ENCODE measurements around the gene FAM168A.

Gene FAM168A

DNA sequence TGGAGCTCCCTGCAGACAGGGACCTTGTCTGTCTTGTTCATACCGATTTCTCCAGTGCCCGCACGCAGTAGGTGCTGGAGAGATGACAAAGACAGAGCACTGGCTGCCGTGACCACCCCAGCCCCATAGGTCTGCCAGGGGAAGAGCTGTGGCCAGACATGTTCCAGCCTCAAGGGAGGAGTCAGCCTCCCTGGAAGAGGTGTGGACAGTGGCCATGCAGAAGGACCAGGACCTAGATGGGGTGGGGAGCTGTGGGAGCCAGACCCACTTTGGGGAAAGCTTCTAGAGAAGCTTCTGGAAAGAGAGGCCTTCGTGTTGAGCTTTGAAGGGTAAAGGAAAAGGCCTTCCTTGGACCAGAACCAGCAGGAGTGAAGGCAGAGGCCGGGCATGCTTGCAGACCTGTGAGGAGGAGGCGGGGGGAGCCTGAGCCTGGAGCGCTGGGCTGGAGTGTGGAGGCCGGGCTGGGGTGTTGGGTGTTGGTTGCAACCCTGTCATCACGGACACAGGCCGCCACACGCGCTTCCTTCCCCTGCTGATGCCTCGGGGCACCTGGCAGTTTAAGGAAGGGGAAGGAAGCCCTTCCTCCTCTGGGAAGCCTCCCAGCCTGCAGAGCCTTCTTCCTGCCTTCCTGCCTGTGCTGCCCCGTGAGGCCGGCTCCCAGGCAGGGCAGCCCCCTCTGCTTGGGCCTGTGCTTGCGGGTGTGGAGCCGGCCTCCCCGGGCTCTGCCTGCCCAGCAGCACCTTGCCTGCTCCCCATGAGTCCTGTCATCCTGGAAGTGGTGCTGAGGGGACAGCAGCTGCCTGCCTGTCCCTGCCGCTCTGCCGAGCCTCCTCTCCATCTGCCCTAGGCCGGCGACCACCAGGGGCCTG lies 209.4 kb downstream of the FAM168A start:
- no peak for DNase-seq (ENCODE audit: low read depth)

DNA sequence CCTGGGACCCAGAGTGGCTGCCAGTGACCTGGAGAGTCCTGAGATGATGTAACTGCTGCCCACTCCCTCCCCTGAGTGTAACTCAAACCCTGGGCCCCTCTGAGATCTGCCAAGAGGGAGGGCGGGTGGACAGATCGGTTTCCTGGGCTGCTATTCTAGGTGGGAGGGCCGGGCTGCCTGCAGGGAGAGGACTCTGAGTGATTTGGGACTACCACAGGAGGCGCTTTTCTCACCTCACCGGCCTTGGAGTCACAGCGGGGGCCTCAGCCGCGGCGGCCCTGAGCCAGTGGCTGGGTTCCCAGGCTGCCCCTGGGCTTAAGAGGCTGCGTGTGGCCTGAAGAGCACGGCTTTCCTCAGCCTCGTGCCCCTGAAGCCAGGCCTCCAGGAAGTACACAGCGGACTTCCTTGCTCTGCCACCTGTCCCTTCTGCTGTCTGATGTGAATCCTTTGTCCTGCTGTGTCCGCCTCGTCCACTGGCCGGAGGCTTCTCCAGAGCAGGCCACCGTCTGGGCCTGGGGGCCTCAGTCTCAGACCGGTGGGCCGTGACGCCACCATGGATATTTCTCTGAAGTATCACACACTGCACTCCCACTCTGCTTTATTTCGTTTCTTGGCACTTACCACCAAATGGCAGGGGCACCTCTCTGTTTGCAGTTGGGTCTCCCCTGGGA lies 210.2 kb downstream of the FAM168A start:
- no peak for DNase-seq (ENCODE audit: low read depth)

DNA sequence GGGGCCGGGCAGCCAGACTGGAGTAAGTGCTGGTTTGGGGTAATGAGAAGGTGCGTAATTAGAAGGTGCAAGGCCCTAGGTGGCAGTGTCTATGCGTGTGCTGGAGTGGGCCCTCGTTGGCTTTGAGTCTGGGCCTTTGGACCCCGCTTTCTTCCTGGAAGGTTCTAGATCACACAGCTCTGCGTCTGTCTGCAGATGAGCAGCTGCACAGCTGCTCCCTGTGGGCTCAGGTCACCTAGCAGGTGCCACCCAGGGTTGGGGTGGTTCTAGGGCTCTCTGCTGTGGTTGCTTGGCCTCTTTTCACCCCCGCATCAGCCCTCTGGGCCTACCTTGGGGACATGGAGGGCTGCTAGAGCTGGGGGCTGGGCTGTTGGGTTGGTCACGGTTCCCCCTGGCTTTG lies 211.4 kb downstream of the FAM168A start:
- no peak for DNase-seq (ENCODE audit: low read depth)

DNA sequence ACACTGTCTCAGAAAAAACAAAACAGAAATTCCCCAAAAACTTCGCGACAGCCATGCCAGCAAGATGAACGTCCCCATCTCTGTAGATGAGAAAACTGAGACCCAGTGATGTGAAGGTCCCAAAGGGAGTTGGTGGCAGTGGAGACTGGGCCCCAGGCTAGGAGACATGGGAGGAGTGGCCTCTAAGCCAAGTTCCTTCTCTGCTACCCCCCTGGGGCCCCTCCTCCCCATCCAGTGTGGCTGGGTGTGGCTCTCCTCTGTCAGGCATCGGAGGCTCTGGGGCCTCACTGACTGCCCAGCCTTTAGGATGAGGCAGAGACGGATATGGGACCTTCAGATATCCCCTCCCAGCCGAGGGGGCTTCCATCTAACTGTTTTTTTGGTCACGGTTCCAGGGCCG lies 211.9 kb downstream of the FAM168A start:
- no peak for DNase-seq (ENCODE audit: low read depth)

DNA sequence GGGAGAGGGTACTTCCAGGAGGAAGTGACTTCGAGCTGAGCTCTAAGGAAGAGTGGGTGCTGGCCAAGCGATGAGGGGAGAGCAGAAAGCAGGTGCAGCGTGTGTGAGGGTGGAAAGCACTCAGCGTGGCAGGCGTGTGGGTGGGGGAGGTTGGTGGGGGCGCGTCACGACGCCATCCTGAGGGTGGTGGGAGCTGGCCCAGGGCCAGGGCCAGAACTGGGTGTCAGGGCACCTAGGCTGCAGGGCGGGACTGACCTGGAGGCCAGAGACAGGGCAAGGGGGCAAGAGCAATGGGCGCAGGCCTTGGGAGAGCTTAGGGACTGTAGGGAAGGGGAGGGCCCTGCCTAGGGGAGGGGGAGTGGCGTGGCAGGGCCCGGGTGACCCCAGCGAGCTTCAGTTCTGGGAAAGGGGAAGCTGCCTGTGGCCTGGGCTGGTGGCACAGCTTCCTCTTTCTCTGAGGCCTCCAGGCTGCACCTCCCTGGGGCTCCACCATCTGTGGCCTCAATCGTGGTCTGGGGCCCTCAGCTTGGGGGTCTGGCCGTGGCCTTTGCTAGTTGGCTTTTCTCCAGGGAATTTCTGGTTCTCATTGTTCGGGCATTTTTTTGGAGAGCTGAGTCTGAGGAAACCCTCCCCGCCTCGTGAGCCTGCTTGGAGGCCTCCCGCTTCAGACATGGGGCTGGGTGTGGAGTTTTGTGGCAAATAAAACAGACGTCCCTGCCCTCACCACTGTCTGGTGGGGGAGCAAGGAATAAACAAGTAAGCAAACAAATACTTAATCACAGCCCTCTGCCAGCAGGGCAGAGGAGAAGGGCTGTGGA lies 212.8 kb downstream of the FAM168A start:
- no peak for DNase-seq (ENCODE audit: low read depth)

DNA sequence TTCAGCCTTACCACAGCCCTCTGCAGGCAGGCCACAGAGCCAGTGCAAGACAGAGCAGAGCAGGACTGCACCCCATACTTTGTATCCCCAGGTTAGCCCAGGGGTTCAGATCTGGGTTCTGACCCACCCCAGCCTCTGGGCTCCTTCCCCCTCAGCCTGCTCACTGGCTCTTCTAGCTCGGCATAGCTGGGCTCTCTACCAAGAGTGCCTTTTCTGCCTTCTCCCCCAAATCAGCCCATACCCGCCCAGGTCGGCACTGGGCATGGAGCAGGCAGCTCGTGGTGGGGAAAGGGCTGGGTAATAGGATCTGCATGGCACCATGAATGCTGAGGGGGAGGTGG lies 213.4 kb downstream of the FAM168A start:
- no peak for DNase-seq (ENCODE audit: low read depth)

DNA sequence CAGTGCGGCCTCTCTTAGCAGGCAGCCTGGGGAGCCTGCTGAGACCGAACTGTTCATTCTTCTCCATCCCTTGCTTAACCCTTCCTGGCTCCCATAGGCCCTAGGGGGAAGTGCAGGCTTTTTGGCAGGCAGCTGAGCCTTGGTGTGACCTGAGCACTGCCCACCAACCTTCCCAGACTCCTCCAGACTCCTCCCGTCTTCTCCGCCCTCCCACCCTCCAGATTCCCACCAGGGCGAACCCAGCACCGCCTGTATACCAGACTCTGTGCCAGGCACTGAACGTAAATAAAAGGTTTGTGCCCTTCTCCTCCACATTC lies 213.8 kb downstream of the FAM168A start:
- no peak for DNase-seq (ENCODE audit: low read depth)

DNA sequence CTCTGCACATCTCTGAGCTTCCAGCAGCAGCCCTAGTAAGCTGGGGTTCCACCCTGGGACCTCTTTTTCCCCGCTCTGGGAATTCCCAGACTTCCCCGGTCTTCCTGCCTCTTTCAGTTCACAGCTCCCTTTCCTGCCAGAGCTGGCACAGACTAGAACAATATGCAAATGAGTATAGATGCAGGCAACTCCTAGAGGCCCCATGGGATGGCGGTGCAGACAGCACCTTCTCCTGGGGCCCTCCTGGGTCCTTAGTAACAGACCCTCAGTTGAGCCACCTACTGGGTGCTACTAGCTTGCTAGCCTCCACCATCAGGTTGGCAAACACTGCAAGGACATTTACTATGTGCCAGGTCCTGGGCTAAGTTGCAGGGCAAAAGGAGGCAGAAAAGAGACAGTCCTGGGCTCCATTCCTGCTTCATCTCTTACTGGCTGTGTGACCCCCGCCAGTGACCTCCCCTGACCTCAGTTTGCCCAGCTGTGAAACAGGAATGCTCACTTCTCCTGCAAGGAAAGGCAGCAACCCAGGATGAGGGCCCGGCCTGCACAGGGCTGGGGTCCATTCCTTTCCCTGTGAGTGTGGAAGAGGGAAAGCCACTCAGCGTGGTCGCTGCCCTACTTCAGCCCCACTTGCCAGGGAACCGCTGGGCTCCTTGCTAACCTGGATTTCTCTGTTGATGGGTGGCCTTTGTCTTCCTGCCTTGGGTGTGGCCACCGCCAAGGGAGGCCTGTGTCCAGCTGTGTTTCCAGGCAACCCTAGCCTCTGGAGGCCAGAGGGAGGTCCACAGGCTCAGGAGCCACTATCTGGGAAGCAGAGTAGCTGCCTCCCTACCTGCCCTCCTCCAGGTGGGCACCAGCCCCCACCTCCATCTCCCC lies 214.4 kb downstream of the FAM168A start:
- no peak for DNase-seq (ENCODE audit: low read depth)

DNA sequence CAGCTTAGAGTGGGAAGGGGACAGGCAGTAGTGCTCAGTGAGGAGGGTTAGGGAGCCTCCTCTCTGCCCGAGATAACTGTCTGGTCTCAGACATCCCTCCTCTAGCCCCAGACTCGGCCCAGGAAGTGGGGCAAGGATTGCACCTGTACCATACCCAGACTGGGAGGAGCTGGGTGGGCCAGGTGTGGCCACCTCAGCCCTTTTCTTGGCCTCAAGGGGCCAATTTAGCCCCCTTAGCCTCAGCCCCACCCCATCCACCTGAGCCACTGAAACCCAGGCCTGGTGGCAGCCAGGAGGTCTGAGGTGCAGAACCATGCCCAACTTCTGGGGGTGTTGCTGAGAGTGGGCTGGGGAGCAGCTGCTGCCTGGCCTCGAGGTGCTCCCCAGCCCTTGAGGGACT lies 215.2 kb downstream of the FAM168A start:
- DNase-seq (ENCODE audit: low read depth) = no peak

DNA sequence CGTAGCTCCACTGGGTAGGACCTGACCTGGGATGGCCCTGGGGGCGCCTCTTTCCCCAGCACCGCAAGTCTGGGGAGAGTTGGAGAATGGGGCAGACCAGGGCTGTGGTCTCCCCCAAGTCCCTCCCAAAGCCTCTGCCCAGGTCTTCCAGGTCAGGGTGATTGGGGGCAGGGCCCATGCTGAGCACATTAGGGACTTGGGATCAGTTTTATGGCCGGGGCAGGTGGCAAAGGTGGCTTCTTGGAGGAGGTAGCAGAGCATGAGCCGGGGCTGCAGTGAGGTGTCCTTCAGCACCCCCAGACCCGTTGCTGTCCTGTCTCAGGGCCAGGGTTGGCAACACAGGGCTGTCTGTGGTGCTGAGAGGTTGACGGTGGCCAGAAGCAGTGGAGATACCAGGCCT lies 215.7 kb downstream of the FAM168A start:
- DNase-seq (ENCODE audit: low read depth) = no peak

DNA sequence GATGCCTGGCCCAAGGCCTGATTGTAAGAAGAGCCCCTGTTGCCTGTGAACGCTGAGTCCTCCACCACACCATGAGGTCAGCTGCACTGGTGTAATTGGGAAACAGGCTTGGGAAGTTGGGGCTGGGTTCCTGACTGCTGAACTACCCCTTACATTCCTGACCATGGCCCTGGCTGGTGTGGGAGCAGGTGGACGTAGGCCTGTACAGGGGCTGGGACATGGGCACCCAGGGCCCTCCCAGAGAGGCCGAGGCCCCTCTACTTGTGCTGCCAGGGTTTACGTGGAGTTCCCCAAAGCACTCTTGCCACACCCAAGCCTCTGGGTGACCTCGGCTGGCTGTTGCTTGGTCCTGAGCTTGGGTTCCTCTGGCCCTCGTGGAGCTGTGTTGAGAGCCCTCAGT lies 216.3 kb downstream of the FAM168A start:
- no peak for DNase-seq (ENCODE audit: low read depth)

DNA sequence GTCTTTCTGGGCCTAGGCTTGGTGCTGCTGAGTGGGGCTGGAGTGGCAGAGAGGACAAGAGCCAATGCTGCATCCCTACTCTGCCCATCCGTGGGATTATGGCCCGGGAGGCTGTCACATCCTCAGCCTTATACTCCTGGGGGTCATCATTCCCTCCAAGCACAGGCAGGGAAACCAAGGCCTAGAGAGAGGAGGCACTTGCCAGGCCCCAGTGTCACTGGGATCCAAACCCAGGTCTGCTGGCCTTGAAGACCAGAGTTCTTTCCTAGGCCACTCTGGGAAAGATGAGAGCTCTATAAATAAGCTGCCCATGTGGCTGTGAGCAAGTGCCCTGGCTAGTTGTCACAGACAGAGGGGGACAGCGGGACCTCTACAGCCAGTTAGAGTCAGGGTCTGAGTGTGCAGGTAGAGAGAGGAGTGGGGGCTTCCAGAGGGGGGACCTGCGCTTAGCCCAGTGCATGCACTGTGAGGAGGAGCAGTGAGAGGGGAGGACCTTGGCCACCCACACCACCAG lies 217.0 kb downstream of the FAM168A start:
- DNase-seq (ENCODE audit: low read depth) = no peak

DNA sequence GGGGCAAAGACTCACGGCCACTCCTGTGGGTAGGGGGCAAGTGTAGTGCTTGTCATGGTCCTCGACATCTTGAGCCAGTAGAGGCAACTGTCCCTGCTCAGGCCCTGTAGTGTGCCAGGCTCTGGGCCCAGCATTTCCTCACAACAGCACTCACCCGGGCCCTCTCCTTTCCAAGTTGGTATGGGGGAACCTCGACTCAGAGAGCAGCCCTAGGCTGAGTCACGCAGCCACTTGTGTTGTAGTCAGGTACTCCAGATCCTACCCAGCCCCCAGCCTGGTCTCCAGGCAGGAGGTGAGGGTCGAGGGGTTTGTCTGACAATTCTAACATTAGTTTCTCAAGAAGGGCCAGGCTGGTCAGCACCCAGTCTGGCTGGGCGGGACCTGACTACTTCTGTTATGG lies 217.6 kb downstream of the FAM168A start:
- DNase-seq (ENCODE audit: low read depth) = no peak

DNA sequence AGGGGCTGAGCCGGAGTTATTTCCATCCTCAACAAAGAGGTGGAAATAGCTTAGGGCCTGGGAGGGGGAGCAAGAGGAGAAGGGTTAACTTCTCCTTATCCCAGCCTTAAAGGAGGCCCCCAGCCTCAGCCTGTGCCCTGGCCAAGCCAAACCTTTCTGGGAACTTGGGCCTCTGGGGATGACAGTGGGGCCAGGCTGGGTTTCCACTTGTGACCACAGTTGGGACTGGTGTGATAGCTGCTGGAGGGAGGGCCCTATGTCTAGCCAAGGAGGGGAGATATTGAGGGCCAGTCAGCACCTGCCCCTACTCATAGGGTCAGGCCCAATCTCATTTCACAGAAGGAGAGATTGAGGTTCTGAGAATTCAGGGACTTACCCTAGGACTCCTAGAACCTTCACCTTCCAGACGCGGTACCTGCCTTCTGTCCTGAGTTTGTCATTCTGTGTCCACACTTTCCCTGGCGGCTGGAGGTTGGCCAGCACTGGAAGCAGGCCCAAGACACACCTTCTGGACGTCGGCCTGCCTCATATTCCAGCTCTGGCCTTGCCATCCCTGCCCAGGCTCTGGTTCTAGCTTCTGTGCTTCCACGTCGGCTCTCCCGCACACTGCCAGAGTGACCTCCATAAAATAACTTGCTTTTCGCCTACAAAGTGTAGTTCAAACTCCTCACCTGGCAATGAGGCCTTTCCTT lies 218.6 kb downstream of the FAM168A start:
- no peak for DNase-seq (ENCODE audit: low read depth)

DNA sequence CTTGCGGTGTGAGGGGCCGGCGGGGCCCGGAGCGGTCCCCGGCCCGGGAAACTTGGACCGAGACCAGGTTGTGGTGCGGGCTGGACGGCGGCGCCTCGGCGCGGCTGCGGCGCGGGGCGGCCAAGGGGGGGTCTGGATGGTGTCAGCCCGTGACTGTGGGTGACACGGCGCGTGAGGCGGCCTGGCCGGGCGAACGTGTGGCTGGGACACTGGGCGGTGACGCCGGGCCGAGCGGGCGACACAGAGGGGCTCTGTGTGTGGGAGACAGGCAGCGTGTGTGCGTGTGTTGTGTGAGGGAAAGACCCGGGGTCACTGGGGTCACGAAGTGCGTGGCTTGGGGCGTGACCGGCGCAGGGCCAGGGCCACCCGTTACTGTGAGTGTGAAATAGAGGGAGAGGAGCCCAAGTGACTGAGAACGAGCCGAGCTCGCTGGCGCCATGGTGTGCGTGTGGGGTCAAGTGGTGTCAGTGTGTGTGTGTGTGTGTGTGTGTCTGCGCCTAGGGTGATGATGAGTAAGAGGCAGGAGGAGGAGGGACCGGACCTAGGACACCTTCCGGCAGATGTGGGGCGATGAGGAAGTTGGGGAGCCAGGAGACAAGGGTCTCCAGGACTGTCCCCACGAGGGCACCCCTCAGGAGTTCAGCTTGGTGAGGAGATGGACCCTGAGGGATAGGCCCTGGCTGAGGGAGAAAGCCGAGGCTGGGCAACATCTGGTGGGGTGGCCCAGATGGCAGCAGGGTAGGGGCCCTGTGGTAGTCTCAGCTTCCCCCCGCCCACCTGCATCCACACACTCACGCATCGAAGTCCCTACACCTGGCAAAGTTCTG lies 220.9 kb downstream of the FAM168A start:
- peak; percentile 40 for DNase-seq (ENCODE audit: low read depth)

DNA sequence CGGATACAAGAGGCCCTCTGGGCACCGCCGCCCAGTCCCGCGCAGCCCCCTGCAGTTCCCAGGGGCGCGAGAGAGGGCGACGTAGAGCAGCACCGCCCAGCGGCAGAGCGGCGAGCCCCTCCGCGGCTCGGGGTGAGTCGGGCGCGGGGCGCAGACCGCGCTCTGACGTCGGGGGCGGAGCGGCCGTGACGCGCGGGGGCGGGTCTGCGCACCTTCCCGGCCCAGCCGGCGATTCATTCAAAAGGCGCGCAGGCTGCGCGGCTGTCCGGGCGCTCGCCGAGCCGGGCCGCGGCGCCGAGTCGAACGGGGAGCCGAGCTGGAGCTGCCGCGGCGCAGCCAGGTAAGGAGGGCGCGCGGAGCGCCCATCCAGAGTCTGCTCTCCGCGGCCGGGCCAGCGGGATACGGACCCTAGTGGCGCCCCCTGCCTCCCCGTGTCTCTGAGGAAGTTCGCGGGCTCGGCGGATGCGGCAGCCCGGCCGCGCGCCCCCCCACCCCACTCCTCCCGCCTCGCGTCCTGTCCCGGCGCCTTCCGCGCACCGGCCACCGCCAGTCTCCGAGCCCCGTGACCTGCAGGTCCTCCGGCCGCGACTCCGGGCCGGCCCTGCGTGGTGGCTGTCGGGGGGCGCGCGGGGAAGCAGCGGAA lies 221.6 kb downstream of the FAM168A start, which contains the start of gene RELT:
RELT (plus strand) TSS at position 240 of the 643 bp plus-strand sequence. CDS start 12,738 bp downstream, outside the sequence.
- peak; percentile 88 for DNase-seq (ENCODE audit: low read depth)

DNA sequence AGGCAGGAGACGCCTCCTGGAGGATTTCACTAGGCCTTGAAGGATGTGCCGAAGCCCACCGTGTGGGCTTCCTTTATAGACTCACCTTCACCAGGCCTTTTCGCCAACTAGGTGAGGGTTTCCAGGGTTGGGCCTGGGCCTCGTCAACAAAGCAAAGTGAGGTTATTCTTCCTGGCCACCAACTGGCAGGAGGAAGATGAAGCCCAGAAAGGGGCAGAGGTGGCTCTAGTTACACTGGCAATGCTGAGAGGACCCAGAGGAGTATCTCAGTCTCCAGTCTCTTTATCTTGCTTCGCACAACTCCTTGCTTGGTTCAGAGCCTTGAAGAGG lies 222.1 kb downstream of the FAM168A start:
- DNase-seq (ENCODE audit: low read depth) = no peak

DNA sequence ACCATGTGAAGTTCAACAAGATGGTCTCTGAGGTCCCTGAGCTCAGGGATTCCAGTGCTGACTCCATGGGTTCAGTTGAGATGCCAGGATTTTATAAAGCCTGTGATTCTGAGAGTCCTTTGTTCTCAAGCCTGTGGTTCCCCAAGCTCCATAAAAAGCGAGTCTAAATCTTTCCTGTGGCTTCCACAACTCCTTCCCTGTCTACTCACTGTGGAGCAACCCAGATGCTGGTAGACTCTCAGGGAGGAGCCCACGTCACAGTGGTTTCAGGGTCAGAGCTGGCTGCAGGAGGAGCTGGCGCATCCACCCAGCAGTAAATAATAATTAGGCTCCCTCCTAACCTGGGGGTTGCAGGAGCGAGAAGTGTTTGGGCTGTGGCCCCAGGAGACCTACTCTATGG lies 223.8 kb downstream of the FAM168A start:
- no peak for DNase-seq (ENCODE audit: low read depth)

DNA sequence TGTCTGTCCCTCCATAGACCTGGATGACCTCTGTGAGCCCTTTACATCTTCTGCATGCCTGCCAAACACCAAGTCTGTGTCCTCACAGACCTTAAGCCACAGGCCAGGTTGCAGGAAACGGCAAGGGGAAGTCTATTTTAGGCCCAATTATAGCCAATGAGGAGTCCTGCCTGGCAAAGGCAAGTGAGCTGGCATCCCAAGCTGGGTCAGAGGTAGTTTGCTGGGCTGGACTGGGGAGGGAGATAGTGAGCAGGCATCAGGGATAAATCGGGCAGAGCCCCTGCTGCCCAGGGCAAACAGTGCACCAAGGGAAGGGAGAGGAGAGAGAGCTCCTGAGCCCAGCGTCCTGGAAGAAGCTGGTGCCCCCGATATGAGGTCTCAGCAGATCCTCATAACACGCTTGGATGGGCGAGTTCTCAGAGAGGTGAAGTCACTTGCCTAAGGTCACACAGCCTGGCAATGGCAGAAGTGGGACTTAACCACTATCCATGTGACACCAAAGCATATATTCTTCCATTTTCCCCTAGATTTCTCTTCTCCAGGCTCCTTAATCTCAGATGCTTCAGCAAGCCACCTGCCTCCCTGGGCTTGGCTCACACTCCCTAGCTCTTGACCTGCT lies 225.4 kb downstream of the FAM168A start:
- no peak for DNase-seq (ENCODE audit: low read depth)
